GM13976 (cell line): ENCODE measurements around the gene SYNM.
"Not testable (repeated sequence)": the region's sequence is repeated elsewhere in the genome, so short reads cannot be mapped to it uniquely, and the experiment has no call there.

Experiments
- DNase-seq: peaks from one replicate; pipeline ENCODE4 v3.0.0; 2012; ENCODE audit warnings: low spot score
- in situ Hi-C: fragments of 300-500 bp; cut with MboI; formaldehyde crosslinking; loops from one replicate; pipeline ENCODE4 v1.12.0; 2022; ENCODE audit warnings: low sequenced_read_pairs, mixed read lengths, inconsistent platforms; ENCODE audit not compliant: unreplicated experiment
- TF ChIP-seq, protein P1 (sequence below): IDR thresholded peaks from 2 replicates; pipeline ENCODE4 v1.5.1; 2012; ENCODE audit warnings: borderline replicate concordance, mild to moderate bottlenecking; ENCODE audit not compliant: insufficient read depth; ENCODE audit errors: extremely low read depth, missing control alignments, control extremely low read depth

The SYNM gene

DNA sequence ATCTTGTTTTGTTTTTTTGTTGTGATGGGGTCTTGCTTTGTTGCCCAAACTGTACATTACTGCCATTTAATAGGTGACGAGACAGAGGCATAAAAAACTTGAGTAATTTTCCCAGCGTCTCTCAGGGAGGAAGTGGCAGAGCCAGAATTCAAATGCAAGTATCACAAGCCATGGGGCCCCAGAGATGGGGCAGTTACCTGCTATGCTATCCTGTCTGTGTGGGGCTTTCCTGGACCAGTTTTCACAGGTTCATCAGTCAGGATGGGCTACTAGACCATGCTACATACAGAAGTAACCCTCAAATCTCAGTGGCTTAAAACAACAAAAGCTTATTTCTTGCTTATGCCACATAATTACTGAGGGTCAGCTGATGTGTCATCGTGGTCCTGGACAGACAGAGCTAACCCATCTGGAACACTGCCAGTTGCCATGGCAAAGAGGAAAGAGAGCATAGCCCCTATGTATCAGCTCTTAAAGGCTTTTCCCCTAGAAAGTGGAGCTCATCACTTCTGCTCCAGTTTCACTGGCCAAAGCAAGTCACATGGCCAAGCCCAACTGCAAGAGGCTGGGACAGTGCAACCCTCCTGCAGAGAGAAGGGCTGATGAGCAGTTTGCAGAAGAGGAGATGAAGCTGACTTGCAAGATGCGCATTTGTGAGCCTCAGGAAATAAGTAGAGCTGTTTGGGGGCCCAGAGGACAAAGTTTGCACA, 31.7 kb upstream of the SYNM start:
- TF ChIP-seq, protein P1, sequence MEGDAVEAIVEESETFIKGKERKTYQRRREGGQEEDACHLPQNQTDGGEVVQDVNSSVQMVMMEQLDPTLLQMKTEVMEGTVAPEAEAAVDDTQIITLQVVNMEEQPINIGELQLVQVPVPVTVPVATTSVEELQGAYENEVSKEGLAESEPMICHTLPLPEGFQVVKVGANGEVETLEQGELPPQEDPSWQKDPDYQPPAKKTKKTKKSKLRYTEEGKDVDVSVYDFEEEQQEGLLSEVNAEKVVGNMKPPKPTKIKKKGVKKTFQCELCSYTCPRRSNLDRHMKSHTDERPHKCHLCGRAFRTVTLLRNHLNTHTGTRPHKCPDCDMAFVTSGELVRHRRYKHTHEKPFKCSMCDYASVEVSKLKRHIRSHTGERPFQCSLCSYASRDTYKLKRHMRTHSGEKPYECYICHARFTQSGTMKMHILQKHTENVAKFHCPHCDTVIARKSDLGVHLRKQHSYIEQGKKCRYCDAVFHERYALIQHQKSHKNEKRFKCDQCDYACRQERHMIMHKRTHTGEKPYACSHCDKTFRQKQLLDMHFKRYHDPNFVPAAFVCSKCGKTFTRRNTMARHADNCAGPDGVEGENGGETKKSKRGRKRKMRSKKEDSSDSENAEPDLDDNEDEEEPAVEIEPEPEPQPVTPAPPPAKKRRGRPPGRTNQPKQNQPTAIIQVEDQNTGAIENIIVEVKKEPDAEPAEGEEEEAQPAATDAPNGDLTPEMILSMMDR: no peak
- DNase-seq: no peak
- in situ Hi-C loops: loop anchor here (10.0 to 25.0 kb wide), 2 partner anchors 188 to 286 kb away; no protein-coding TSS in a partner anchor

DNA sequence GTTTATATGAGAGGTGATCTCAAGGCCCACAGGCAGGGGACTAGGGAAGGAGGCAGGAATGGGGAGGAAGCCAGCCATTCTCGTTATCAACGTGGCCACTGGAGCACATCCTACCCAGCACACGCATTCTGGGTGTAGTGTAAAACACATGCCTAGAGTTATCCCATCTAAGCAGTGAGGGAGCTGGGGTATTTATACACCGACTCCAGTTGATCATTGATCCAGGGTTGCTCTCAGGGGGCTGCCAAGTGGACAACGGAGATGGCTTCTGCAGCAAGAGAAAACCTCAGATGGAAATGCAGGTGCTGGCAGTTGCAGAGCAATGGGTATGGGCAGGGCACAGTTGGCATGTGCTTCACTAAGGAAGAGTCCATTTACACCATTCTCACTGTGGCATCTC, 30.4 kb upstream of the SYNM start:
- in situ Hi-C loops: loop anchor here (10.0 to 25.0 kb wide), 2 partner anchors 190 to 287 kb away; no protein-coding TSS in a partner anchor
- no peak for DNase-seq
- TF ChIP-seq, protein P1: no peak

DNA sequence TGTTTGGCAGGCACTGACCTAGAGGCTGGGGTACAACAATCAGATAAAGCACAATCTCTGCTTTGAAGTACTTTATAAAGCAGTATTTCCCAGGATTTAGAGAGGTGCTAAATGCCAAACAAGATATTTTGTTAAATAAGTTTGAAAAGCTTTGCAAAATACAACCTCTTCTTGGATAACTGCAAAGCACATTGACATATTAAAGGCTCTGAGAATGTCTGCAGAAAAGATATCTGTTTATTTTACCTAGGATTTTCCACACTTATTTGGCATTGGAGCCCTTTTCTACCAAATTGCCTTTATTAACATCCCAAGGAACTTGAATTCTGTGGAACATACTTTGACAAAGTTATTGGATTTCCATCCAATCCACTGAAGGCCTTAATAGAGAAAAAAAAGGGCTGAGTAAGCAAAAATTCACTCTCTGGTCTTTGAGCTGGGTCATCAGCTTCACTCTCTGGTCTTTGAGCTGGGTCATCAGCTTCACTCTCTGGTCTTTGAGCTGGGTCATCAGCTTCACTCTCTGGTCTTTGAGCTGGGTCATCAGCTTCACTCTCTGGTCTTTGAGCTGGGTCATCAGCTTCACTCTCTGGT, 29.7 kb upstream of the SYNM start:
- in situ Hi-C loops: loop anchor here (10.0 to 25.0 kb wide), 2 partner anchors 190 to 563 kb away; no protein-coding TSS in a partner anchor

DNA sequence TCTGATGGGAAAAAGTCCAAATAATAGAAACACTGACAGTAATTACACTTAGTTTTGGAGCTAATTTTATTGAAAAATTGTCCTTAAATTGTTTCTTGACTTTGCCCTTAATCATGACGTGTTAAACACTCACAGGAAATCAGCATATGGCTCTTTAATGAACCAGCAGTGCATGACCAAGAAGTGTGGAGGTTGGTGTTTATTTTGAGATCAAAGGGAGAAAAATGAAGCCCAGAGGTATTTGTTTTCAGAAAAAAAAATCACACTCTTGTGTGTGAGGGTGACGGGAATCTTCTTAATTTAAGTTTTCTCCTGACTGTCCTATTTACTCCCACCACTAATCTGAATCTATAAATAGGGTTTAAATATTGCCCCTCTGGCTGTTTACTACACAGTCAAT, 28.8 kb upstream of the SYNM start:
- TF ChIP-seq, protein P1: no peak
- in situ Hi-C loops: loop anchor here (10.0 to 25.0 kb wide), 2 partner anchors 191 to 564 kb away; no protein-coding TSS in a partner anchor
- no peak for DNase-seq

More for the DNA sequence above, 29.7 kb upstream of the SYNM start:
- not testable (repeated sequence) for DNase-seq

DNA sequence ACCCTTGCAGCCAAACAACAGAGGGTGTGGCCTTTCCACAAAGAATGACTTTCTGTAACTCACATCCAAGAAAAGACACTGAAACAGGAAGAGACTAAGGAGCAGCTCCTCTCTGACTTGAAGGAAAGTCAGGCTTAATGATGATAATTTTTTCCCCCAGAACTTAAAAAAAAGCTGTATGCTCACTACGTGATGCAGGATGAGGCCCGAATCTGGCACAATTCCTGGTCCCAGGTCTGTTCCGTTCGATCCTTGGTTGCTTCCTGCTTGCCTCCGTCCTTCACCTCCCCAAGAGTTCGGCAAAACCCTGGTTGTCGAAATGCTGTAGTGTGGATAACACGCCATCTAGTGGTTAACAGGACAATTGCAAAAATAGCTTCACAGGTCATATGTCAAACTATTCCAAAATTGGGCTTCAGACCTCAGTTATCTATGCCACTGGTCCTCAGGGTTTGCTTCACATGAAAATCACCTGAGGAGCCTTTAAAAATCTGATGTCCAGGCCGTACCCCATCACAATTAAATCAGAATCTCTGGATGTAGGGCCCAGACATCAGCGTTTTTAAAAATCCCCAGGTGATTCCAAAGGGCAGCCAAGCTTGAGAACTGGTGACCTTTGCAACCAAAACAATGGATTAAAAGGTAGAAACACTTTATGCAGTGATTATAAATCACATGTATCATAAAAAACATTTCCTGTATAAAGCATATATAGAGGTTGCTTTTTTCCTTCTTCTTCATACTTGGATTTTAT, 28.1 kb upstream of the SYNM start:
- in situ Hi-C loops: loop anchor here (10.0 to 25.0 kb wide), 2 partner anchors 192 to 564 kb away; no protein-coding TSS in a partner anchor
- TF ChIP-seq, protein P1: peak; percentile 85
- DNase-seq: peak; percentile 68

DNA sequence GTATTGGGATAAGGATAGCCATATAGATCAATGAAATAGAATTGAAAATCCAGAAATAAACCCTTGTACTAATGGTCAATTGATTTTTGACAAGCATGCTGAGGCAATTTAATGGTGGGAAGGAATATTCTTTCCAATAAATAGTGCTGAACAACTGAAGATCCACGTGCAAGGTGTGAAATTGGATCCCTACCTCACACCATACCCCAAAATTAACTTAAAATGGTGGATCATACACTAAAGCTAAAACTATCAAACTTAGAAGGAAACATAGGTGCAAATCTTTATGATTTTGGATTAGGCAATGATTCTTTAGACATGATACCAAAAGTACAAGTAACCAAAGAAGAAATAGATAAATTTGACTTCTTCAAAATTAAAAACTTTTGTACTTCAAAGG, 22.1 kb upstream of the SYNM start:
- DNase-seq: no peak
- in situ Hi-C loops: loop anchor here (25.0 kb wide), 1 partner anchor 570 kb away; no protein-coding TSS in a partner anchor
- TF ChIP-seq, protein P1: no peak
